Ecto neural progenitor cell (in vitro differentiated cells): ENCODE results near the gene C1QTNF12.

ENCODE experiments used
- DNase-seq: peaks from one replicate; pipeline ENCODE4 v3.0.0-alpha.2; 2018; ENCODE audit warnings: low spot score

Gene C1QTNF12

GRCh38 chr1:1246577-1247340 lies at the start of gene C1QTNF12:
Gene C1QTNF12, minus strand, starts transcription at chr1:1246722. Its CDS starts 32 bp downstream, at chr1:1246690.
- no peak for DNase-seq

- DNase-seq: no peak
These were observed 48.8 kb upstream of the C1QTNF12 start for GRCh38 chr1:1295154-1295923.

GRCh38 chr1:1294250-1294890 lies 47.8 kb upstream of the C1QTNF12 start:
- no peak for DNase-seq

- DNase-seq: peak; percentile 80
These were observed 47.0 kb upstream of the C1QTNF12 start for GRCh38 chr1:1293263-1294249.

GRCh38 chr1:1292851-1293250 lies 46.3 kb upstream of the C1QTNF12 start:
- DNase-seq: no peak

GRCh38 chr1:1292442-1292779 lies 45.9 kb upstream of the C1QTNF12 start:
- no peak for DNase-seq

- DNase-seq: peak; percentile 80
These were observed 45.3 kb upstream of the C1QTNF12 start for GRCh38 chr1:1291548-1292441.

GRCh38 chr1:1291023-1291528 lies 44.6 kb upstream of the C1QTNF12 start:
- DNase-seq: no peak

GRCh38 chr1:1290238-1290731 lies 43.8 kb upstream of the C1QTNF12 start:
- peak; percentile 82 for DNase-seq

- no peak for DNase-seq
These were observed 41.0 kb upstream of the C1QTNF12 start for GRCh38 chr1:1287288-1288110.

GRCh38 chr1:1286313-1287261 lies 40.1 kb upstream of the C1QTNF12 start:
- DNase-seq: no peak

GRCh38 chr1:1285611-1286311 lies 39.2 kb upstream of the C1QTNF12 start:
- DNase-seq: no peak

- peak; percentile 57 for DNase-seq
These were observed 38.6 kb upstream of the C1QTNF12 start for GRCh38 chr1:1285102-1285571.

- DNase-seq: no peak
These were observed 37.9 kb upstream of the C1QTNF12 start for GRCh38 chr1:1284221-1285101.

GRCh38 chr1:1283821-1284220 lies 37.3 kb upstream of the C1QTNF12 start:
- peak; percentile 57 for DNase-seq

- no peak for DNase-seq
These were observed 36.5 kb upstream of the C1QTNF12 start for GRCh38 chr1:1282998-1283397.
